A204.1 (cell line): ENCODE results near the gene NFE2L3.
"Not testable (repeated sequence)": the region's sequence is repeated elsewhere in the genome, so short reads cannot be mapped to it uniquely, and the experiment has no call there.

Experiments
- FAIRE-seq: peaks from 2 replicates; lab custom pipeline; 2012; peaks lifted over from hg19 to GRCh38; lab: Jason Lieb, UNC

The NFE2L3 gene

GRCh38 chr7:26147030-26147429 lies 5.0 kb upstream of the NFE2L3 start:
- no peak for FAIRE-seq

DNA sequence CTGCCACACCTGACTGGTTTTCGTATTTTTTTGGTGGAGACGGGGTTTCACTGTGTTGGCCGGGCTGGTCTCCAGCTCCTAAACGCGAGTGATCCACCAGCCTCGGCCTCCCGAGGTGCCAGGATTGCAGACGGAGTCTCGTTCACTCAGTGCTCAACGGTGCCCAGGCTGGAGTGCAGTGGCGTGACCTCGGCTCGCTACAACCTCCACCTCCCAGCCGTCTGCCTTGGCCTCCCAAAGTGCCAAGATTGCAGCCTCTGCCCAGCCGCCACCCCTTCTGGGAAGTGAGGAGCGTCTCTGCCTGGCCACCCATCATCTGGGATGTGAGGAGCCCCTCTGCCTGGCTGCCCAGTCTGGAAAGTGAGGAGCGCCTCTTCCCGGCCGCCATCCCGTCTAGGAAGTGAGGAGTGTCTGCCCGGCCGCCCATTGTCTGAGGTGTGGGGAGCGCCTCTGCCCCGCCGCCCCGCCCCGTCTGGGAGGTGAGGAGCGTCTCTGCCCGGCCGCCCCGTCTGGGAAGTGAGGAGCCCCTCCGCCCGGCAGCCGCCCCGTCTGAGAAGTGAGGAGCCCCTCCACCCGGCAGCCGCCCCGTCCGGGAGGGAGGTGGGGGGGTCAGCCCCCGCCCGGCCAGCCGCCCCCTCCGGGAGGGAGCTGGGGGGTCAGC lies 4.2 kb upstream of the NFE2L3 start:
- not testable (repeated sequence) for FAIRE-seq

DNA sequence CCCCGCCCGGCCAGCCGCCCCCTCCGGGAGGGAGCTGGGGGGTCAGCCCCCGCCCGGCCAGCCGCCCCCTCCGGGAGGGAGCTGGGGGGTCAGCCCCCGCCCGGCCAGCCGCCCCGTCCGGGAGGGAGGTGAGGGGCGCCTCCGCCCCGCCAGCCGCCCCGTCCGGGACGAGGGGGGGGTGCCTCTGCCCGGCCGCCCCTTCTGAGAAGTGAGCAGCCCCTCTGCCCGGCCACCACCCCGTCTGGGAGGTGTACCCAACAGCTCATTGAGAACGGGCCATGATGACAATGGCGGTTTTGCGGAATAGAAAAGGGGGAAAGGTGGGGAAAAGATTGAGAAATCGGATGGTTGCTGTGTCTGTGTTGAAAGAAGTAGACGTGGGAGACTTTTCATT lies 3.7 kb upstream of the NFE2L3 start:
- not testable (repeated sequence) for FAIRE-seq

- FAIRE-seq, result no peak
These were observed 2.5 kb upstream of the NFE2L3 start for GRCh38 chr7:26149391-26149977.

- no peak for FAIRE-seq
These were observed 902 bp upstream of the NFE2L3 start for GRCh38 chr7:26151096-26151495.

- no peak for FAIRE-seq
These were observed 397 bp upstream of the NFE2L3 start for GRCh38 chr7:26151650-26151952.

GRCh38 chr7:26152782-26153240 lies 813 bp downstream of the NFE2L3 start:
- not testable (repeated sequence) for FAIRE-seq

DNA sequence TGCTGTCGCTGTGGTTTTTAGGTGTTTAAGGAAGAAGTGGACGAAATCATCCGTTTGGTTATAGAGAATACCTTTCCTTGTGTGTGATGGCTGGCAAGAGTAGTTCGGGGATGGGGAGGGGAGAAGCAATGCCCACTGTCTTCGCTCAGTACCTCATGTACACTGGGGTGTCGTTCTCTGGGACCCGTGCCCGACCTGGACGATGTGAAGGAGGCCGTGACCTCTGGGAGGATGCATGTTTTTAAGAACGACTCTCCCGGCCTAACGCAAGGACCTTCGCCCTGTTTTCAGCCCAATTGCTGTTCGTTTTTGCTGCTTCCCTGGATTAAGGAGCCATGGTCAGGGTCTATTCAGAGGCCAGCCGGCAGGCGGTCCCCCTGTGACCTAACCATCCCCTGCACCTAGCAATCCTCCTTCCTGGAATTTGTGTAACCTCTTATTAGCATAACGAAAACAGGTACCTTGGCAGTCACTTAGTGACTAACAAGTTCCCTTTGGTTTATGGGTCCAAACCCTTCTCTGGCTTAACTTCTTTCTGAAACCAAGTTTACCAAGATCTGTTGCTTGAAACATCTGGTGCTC lies 1.3 kb downstream of the NFE2L3 start:
- no peak for FAIRE-seq

GRCh38 chr7:26153823-26154783 lies 2.1 kb downstream of the NFE2L3 start:
- FAIRE-seq, result no peak

DNA sequence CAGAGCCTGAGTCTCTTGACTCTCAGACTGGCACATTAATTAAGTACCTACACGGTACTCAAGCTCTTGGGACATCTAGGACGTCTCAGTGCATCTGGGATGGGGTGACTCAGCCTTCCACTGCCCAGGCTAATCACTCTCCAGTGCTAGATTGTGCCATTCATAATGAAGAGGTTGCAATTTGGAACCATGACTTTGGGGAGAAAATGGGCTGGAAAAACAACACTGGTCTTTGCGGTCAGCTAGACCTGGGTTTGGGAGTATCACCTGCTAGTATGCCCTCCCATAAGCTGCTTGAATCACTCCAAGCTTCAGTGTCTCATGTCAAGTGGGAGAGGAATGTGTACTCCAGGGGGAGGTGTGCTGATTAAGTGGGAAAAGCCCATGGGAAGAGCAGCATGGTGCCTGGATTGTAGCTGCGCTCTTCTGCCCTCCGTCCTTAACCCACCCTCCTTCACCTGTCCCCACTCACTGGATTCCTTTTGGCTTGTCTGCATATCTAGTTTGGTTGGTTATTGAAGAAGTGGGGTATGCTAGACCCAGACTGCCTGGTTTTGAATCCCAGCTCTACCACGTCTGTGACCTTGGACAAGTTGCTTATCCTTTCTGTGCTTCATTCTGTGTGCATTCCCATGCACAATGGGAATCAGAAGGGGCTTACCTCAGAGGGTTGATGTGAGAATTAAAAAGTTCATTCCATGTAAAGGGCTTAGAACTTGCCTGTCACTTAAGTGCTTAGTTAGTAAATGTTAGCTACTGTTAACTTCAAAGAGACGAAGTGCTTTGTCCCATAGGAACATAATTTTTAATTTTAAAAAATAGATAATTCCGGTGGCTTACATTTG lies 3.8 kb downstream of the NFE2L3 start:
- no peak for FAIRE-seq

DNA sequence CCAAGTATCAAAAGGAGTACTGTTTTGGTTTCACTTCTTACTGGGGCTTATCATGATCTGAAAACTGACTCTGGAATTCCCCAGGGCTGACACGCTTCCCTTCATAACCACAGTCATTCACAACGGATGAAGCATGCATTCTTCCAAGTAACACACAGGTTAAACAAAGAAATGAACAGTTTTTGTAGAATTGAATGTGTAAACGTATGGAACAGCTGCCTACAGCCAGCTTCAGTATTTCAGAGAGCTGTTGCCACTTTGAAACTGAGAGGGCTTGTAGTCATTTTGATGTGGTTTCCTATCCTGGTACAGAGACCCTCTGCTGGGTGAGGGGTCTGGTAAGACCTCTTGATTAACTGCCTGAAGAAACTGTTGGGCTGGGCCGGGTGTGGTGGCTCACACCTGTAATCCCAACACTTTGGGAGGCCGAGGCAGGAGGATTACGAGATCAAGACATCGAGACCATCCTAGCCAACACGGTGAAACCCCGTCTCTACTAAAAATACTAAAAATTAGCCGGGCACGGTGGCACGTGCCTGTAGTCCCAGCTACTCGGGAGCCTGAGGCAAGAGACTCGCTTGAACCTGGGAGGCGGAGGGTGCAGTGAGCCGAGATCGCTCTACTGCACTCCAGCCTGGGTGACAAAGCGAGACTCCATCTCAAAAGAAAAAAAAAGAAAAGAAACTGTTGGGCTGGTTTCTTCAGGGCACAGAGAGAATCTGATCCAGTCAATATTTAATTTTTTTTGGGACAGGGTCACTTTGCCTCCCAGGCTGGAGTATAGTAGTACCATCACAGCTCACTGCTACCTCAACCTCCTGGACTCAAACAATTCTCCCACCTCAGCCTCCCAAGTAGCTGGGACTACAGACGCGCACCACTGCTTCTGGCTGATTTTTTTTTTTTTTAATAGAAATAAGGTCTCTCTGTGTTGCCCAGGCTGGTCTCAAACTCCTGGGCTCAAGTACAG lies 4.7 kb downstream of the NFE2L3 start:
- no peak for FAIRE-seq

DNA sequence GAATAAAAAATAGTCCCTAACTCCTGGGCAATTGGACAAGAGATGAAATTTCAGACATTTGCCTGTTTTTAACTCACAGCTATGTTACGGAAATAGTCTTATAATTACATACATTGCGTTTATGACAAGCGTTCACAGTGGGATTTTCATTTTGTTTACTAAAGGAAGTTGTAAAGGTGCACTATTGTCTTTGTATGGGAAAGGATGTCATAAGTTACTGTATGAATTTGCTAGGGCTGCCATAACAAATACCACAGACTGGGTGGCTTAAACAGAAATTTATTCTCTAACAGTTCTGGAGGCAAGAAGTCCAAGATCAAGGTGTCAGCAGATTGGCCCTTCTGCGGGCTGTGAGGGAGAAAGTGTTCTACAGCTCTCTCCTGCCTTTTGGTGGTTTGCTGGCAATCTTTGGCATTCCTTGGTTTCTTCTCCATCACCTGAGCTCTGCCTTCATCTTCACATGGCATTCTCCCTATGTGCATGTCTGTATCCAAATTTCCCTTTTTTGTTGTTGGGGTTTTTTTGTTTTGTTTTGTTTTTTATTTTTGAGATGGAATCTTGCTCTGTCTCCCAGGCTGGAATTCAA lies 5.6 kb downstream of the NFE2L3 start:
- no peak for FAIRE-seq

DNA sequence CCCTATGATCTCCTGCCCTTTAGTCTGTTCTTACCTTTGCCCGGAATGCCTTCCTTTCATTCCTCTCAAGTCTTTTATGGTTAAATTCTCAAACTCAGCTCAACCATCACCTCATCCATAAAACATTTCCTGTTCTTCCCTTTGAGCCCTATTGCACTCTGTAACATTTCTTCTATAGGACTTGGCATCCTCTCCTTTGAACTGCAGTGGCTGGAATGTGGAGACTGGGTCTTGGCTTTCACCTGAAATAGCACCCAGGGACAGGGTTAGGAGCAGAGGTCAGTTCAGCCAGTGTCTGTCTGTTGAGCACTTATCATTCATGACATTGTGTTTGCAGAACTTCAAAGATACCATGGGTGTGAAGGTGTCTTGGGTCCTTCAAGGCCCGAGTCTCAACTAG lies 7.2 kb downstream of the NFE2L3 start:
- FAIRE-seq, result no peak

GRCh38 chr7:26160896-26161295 lies 8.9 kb downstream of the NFE2L3 start:
- FAIRE-seq, result no peak

- FAIRE-seq, result no peak
These were observed 10.4 kb downstream of the NFE2L3 start for GRCh38 chr7:26162431-26162830.

- FAIRE-seq, result not testable (repeated sequence)
These were observed 11.8 kb downstream of the NFE2L3 start for GRCh38 chr7:26163804-26164203.

GRCh38 chr7:26165950-26166683 lies 14.1 kb downstream of the NFE2L3 start:
- FAIRE-seq, result no peak

GRCh38 chr7:26166684-26167266 lies 14.8 kb downstream of the NFE2L3 start:
- no peak for FAIRE-seq

DNA sequence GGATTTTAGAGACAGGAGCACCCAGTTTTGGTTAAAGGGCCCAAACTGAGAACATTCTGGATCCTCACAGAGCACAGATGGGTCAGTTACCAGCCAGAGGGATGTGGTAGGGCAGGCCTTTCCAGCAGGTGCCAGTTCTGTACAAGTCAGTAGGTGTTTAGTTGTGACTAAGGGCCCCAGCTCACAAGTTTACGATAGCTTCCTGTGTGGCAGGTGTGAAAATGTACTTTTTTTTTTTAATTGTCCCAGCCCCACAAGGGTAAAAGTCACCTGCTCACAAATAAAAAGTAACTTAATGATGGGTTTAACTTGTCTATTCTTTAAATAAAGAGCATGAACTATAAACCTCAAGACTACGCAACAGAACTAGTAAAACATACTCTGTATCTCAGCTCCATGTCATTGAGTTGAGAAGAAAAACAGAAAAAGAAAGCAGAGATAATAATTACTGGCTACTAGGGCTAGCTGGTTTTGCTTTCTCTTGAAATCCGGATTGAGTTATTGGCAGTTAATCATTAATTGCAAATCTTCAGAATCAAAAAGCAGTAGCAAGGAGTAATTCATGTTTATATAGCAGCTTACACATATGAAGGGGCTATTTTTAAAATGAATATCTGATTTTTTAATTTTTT lies 15.4 kb downstream of the NFE2L3 start:
- FAIRE-seq, result no peak
